ENCODE measurements around the gene TUBG1. TPM values are rescaled to one million over a fixed set of nuclear protein-coding genes. Genes with fewer than 3 reads are reported as not detected.

TUBG1 gene
- total and polyA plus RNA-seq, 2 of the 8 experiments (the other 6 are each of a cell fraction or from before 2014, with no cell fraction given) = 109 to 208 TPM

DNA sequence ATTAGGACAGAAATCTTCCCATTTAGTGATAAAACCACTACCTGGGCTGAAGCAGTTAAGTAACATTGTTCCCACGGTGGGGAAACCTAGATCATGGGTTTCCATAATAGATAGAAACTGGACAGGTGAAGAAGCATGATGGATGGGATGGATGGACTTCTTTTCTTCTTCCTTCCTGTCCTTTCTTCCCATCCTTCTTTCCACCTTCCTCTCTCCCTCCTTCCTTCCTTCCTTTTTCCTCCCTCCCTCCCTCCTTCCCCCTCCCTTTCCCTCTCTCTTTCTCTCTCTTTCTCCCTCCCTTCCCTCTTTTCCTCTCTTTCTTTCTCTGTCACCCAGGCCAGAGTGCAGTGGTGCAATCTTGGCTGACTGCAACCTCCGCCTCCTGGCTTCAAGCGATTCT, 35.0 kb upstream of the TUBG1 start:
- no peak for DNase-seq (ENCODE audit: low read depth in 1 of 2, low spot score in 2 of 2)
- H3K4me3 ChIP-seq (ENCODE audit: extremely low read depth in 1 of 4, insufficient read depth in 2 of 4, low read depth in 3 of 4, low read length in 4 of 4) = no peak overlapping the region
- no peak overlapping the region for H4K91ac ChIP-seq (replicated peaks; ENCODE audit: insufficient read length, low read length)
- H4K8ac ChIP-seq (ENCODE audit: extremely low read depth, insufficient read depth, low read length) = no peak overlapping the region
- no peaks in the 10 kb centered on the region for H3K4me1 ChIP-seq (replicated peaks in 1 of 4; ENCODE audit: control insufficient read depth in 3 of 4, insufficient read depth in 4 of 4, low read length in 3 of 4)
- no peaks in the 10 kb centered on the region for H3K27me3 ChIP-seq (replicated peaks in 1 of 4; ENCODE audit: control insufficient read depth in 3 of 4, extremely low read depth in 1 of 4, insufficient read depth in 3 of 4, low read length in 3 of 4)
- no peak overlapping the region for H3K18ac ChIP-seq (ENCODE audit: extremely low read depth, low read length)
- no peak overlapping the region for H3K56ac ChIP-seq (replicated peaks; ENCODE audit: insufficient read length, low read depth, low read length)
- H3K9me3 ChIP-seq (ENCODE audit: insufficient read depth in 2 of 2, low read depth in 1 of 2, low read length in 1 of 2) = no peaks in the 10 kb centered on the region
- H4K5ac ChIP-seq (ENCODE audit: insufficient read length, low read depth, low read length) = no peak overlapping the region
- H2BK5ac ChIP-seq (ENCODE audit: low read depth, low read length) = no peak overlapping the region
- H3K4ac ChIP-seq (replicated peaks; ENCODE audit: insufficient read length, low read depth, low read length) = no peak overlapping the region
- H3K23ac ChIP-seq (ENCODE audit: insufficient read length) = no peak overlapping the region
- H3K4me2 ChIP-seq (ENCODE audit: insufficient read depth in 1 of 2, low read depth in 2 of 2, low read length in 2 of 2) = no peak overlapping the region
- no peak overlapping the region for H2BK20ac ChIP-seq (ENCODE audit: low read length)
- no peak overlapping the region for H3K14ac ChIP-seq (ENCODE audit: insufficient read length)
- no peak overlapping the region for H2BK120ac ChIP-seq (replicated peaks; ENCODE audit: low read depth, low read length)
- no peak overlapping the region for H2AK5ac ChIP-seq (ENCODE audit: low read depth, low read length)
- H3K79me1 ChIP-seq (ENCODE audit: low read depth, low read length) = no peaks in the 10 kb centered on the region
- H2BK12ac ChIP-seq (ENCODE audit: low read depth, low read length) = no peak overlapping the region
- peaks cover 9% of the 10 kb centered on the region for H3K23me2 ChIP-seq (ENCODE audit: low read depth, low read length)
- no peak overlapping the region for H2BK15ac ChIP-seq (ENCODE audit: low read length)
- CTCF ChIA-PET (ENCODE audit: partially characterized antibody) = interaction anchor here (0.6 kb wide), 1 partner anchor 130 kb away, joined by 4 read pairs; no protein-coding TSS in a partner anchor
- FAIRE-seq = no peak
- POLR2A ChIA-PET (ENCODE audit: partially characterized antibody) = interaction anchor here (0.5 to 7.0 kb wide), 7 partner anchors 9 to 106 kb away, joined by 3 to 74 read pairs (median 3); partner anchors contain the start of genes COASY and MLX
- no peak overlapping the region for H3K27ac ChIP-seq (ENCODE audit: low read depth, low read length)
- 86% methylated on average over 3 of the region's 3 CpGs; no CpG with 5 or more reads in 1 of the 2 experiments for WGBS, 2 experiments (ENCODE audit: extremely low coverage in 1 of 2, insufficient coverage in 1 of 2, insufficient read length in 1 of 2, insufficient replicate concordance in 2 of 2, low coverage in 1 of 2, low lambda C conversion rate in 2 of 2, missing lambda C conversion rate in 1 of 2)
- H3K79me2 ChIP-seq (ENCODE audit: control insufficient read depth in 1 of 2, insufficient read depth in 2 of 2, low read length in 2 of 2) = peaks cover 0 to 19% of the 10 kb centered on the region in 2 experiments; a peak in 2 of 4 replicates
- H3K36me3 ChIP-seq (ENCODE audit: control insufficient read depth in 2 of 4, insufficient read depth in 4 of 4, low read length in 3 of 4) = peaks cover 41 to 52% (median 47%) of the 10 kb centered on the region in 4 experiments
- H3K9ac ChIP-seq (replicated peaks in 1 of 4; ENCODE audit: extremely low read depth in 1 of 4, low read depth in 3 of 4, low read length in 3 of 4) = no peak overlapping the region
- no peak overlapping the region for H2AFZ ChIP-seq (ENCODE audit: low read length)
- H4K20me1 ChIP-seq (replicated peaks in 1 of 2; ENCODE audit: control insufficient read depth in 1 of 2, insufficient read depth in 2 of 2, low read length in 2 of 2) = peaks cover 0 to 1% of the 10 kb centered on the region in 2 experiments
- TF ChIP-seq CBX5 (IDR thresholded peaks at IDR 0.05; ENCODE audit: low read depth, low read length) (no peak), TCF12 (IDR thresholded peaks at IDR 0.05; ENCODE audit: low read depth, low read length) (no peak), FOSL1 (IDR thresholded peaks at IDR 0.05; ENCODE audit: insufficient read depth, low read depth, low read length) (no peak), SRF (IDR thresholded peaks at IDR 0.05; ENCODE audit: low read depth, low read length) (no peak), MAFK (IDR thresholded peaks at IDR 0.05; ENCODE audit: low read depth, low read length) (no peak), CBX8 (IDR thresholded peaks at IDR 0.05; ENCODE audit: borderline replicate concordance, low read depth, low read length) (no peak)
- TF ChIP-seq, protein P1, sequence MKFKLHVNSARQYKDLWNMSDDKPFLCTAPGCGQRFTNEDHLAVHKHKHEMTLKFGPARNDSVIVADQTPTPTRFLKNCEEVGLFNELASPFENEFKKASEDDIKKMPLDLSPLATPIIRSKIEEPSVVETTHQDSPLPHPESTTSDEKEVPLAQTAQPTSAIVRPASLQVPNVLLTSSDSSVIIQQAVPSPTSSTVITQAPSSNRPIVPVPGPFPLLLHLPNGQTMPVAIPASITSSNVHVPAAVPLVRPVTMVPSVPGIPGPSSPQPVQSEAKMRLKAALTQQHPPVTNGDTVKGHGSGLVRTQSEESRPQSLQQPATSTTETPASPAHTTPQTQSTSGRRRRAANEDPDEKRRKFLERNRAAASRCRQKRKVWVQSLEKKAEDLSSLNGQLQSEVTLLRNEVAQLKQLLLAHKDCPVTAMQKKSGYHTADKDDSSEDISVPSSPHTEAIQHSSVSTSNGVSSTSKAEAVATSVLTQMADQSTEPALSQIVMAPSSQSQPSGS (IDR thresholded peaks at IDR 0.05; ENCODE audit: low read length) = no peak
- TF ChIP-seq, protein P2, sequence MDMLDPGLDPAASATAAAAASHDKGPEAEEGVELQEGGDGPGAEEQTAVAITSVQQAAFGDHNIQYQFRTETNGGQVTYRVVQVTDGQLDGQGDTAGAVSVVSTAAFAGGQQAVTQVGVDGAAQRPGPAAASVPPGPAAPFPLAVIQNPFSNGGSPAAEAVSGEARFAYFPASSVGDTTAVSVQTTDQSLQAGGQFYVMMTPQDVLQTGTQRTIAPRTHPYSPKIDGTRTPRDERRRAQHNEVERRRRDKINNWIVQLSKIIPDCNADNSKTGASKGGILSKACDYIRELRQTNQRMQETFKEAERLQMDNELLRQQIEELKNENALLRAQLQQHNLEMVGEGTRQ (IDR thresholded peaks at IDR 0.05; ENCODE audit: low read length) = no peak

Data from H1 (cell line).